ENCODE results near the gene MTSS2. TPM values are rescaled to one million over a fixed set of nuclear protein-coding genes. Genes with fewer than 3 reads are reported as not detected.

Gene MTSS2
- polyA plus RNA-seq, 1 of the 3 experiments (the other 2 are of a cell fraction) = 54.1 TPM

- TF ChIP-seq SIN3A (IDR thresholded peaks at IDR 0.05; ENCODE audit: borderline replicate concordance, low read depth, low read length) (no peak), PBX3 (IDR thresholded peaks at IDR 0.05) (no peak), TEAD4 (IDR thresholded peaks at IDR 0.05; ENCODE audit: borderline replicate concordance, insufficient read depth) (no peak), TAF1 (IDR thresholded peaks at IDR 0.05; ENCODE audit: borderline replicate concordance, low read depth, low read length) (no peak), ELF1 (IDR thresholded peaks at IDR 0.05) (no peak), RCOR1 (IDR thresholded peaks at IDR 0.05; ENCODE audit: low read length) (no peak), YY1 (IDR thresholded peaks at IDR 0.05; ENCODE audit: low read depth) (no peak), FOXJ3 (CRISPR knock-in tag; IDR thresholded peaks at IDR 0.05) (no peak), REST (IDR thresholded peaks at IDR 0.05; ENCODE audit: low read depth, low read length) (no peak), EZH2phosphoT487 (IDR thresholded peaks at IDR 0.05; ENCODE audit: borderline replicate concordance, low read depth) (no peak), GATA2 (CRISPR knock-in tag; IDR thresholded peaks at IDR 0.05) (no peak), NRF1 (IDR thresholded peaks at IDR 0.05; ENCODE audit: low read depth, low read length) (no peak), SMC3 (IDR thresholded peaks at IDR 0.05; ENCODE audit: low read depth, low read length) (no peak), CTCF (IDR thresholded peaks at IDR 0.05) (no peak), GABPA (IDR thresholded peaks at IDR 0.05; ENCODE audit: low read depth) (no peak), RXRA (IDR thresholded peaks at IDR 0.05; ENCODE audit: borderline replicate concordance, low read depth) (no peak), RFX5 (IDR thresholded peaks at IDR 0.05; ENCODE audit: low read length) (no peak), MEF2A (IDR thresholded peaks at IDR 0.05; ENCODE audit: borderline replicate concordance, low read depth) (no peak)
- TF ChIP-seq, protein P1, sequence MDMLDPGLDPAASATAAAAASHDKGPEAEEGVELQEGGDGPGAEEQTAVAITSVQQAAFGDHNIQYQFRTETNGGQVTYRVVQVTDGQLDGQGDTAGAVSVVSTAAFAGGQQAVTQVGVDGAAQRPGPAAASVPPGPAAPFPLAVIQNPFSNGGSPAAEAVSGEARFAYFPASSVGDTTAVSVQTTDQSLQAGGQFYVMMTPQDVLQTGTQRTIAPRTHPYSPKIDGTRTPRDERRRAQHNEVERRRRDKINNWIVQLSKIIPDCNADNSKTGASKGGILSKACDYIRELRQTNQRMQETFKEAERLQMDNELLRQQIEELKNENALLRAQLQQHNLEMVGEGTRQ (IDR thresholded peaks at IDR 0.05; ENCODE audit: borderline replicate concordance, low read depth, low read length) = no peak
- ChIA-PET CTCF (interaction anchor here (0.7 kb wide), 1 partner anchor 42 kb away, joined by 3 read pairs; no protein-coding TSS in a partner anchor), POLR2A (no interaction called here)
- Histone ChIP-seq H3K27ac (ENCODE audit: low read depth in 2 of 2, low read length in 1 of 2) (no peak overlapping the region), H3K4me2 (no peak overlapping the region), H2AFZ (ENCODE audit: low read depth) (no peak overlapping the region), H3F3A (replicated peaks; ENCODE audit: insufficient read depth) (no peaks in the 10 kb centered on the region), H3K4me3 (ENCODE audit: low read depth in 2 of 2, low read length in 1 of 2) (no peak overlapping the region), H3K9me3 (no peaks in the 10 kb centered on the region), H3K4me1 (ENCODE audit: control insufficient read depth in 1 of 2, insufficient read depth in 2 of 2, low read depth in 1 of 2, low read length in 1 of 2) (peaks cover 0 to 25% of the 10 kb centered on the region in 2 experiments; a peak in 1 of 4 replicates), H3K27me3 (ENCODE audit: insufficient read depth) (no peaks in the 10 kb centered on the region), H3K9ac (no peak overlapping the region), H3K36me3 (replicated peaks in 1 of 2; ENCODE audit: control insufficient read depth in 1 of 2, insufficient read depth in 2 of 2, low read length in 1 of 2) (peaks cover 0 to 12% of the 10 kb centered on the region in 2 experiments), H4K20me1 (ENCODE audit: insufficient read depth) (no peaks in the 10 kb centered on the region), H3K9me2 (no peaks in the 10 kb centered on the region), H3K79me2 (ENCODE audit: insufficient read depth) (no peaks in the 10 kb centered on the region)
- no peak for DNase-seq
- WGBS (ENCODE audit: low lambda C conversion rate) = 98% methylated on average over 8 of the region's 8 CpGs
Observed at GRCh38 chr16:70729292-70729691, 43.4 kb upstream of the MTSS2 start.
